Adrenal gland (tissue), 5 donors: ENCODE data around the gene NRXN3.

ENCODE experiments used
- CTCF ChIP-seq, 6 experiments: fragments of 450-650 bp in 4 of 6; fragments of 200-600 bp in 2 of 6; sonication (generic) in 1 of 6; IDR thresholded peaks; 1 replicate in 5 of 6; 2 replicates in 1 of 6; pipeline versions ENCODE4 v1.5.1 to v1.8.0; 2016 to 2021; ENCODE audit warnings: antibody characterized with exemption in 6 of 6, mild to moderate bottlenecking in 2 of 6, moderate library complexity in 1 of 6
- POLR2A ChIP-seq, 2 donors: fragments of 450-650 bp; IDR thresholded peaks; one replicate each; pipeline ENCODE4 v1.6.1; 2017; ENCODE audit warnings: antibody characterized with exemption in 2 of 2, mild to moderate bottlenecking in 2 of 2, moderate library complexity in 1 of 2
- donor health status: DM: no; HTN: no; CAD: no.

DNA sequence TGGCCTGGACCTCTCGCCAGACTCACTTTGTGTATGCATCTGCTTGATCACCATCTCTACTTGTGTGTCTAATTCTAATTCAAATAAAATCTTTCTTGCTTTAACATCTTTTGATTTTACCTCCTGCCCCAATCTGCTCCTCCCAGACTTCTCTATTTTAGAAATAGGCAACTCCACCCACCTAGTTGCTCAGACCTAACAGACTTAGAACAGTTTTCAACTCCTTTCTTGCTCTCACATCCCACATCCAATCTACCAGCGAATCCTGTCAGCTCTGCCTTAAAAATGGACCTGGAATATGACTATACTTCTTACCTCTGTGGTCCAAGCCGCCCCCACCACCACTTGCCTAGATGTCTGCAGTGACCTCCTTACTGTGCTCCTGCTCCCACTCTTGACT is 18.7 kb downstream of the NRXN3 start:
- TF ChIP-seq POLR2A (IDR thresholded peaks at IDR 0.05) (no peak), CTCF (IDR thresholded peaks at IDR 0.05) (no peak)
